ENCODE data around the gene SIX6.

Gene SIX6

GRCh38 chr14:60514741-60515491 is 6.0 kb downstream of the SIX6 start:
- no peak for DNase-seq

GRCh38 chr14:60515511-60516289 is 6.8 kb downstream of the SIX6 start:
- no peak for DNase-seq

DNA sequence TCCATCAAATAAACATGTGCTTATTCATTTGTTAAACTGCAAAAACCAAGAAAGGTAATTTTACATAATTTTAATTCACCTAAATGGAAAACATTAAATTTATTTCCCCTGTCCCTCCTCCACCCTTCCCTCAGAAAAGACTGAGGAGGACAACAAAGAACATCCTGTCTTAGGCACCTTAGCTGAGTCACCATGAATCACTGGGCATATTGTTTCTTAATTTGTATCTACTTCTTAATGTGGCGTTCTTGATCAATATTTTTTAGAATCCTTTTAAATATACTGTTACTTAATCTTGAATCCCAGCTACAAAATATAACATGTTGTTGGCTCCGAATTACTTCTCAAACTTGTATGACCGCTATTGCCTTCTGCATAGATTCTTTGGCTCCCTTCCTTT is 23.5 kb downstream of the SIX6 start:
- DNase-seq = no peak

GRCh38 chr14:60537663-60538062 is 28.7 kb downstream of the SIX6 start:
- no peak for DNase-seq

- no peak for DNase-seq
Observed at GRCh38 chr14:60544659-60545058, 35.7 kb downstream of the SIX6 start.

GRCh38 chr14:60553808-60554207 is 44.9 kb downstream of the SIX6 start:
- DNase-seq = no peak

- DNase-seq = peak; percentile 52
Observed at GRCh38 chr14:60561845-60562746, 53.1 kb downstream of the SIX6 start.

All from RPMI8226 (cell line).